Fibroblast of the conjunctiva (primary cell): ENCODE results near the gene CASQ2.

Experiments used
- DNase-seq: peaks from one replicate; pipeline ENCODE4 v3.0.0-alpha.2; 2010; ENCODE audit warnings: low read depth

The CASQ2 gene

DNA sequence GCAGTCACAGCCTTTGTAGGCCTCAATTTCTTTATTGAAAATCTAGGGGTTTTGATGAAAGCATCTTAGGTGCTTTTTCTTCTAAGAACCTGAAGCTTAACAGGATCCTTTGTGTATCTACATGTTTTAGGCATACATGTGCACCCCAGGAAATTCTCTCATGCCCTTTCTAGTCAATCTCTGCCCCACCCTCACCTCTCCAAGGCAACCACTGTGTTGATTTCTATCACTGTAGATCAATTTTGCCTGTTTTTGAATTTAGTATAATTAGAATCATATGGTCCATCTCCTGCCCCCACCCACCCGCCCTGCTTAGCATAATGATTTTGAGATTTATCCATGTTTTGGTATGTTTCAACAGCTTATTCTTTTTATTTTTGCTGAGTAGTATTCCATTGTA lies 107.4 kb downstream of the CASQ2 start:
- DNase-seq: no peak

DNA sequence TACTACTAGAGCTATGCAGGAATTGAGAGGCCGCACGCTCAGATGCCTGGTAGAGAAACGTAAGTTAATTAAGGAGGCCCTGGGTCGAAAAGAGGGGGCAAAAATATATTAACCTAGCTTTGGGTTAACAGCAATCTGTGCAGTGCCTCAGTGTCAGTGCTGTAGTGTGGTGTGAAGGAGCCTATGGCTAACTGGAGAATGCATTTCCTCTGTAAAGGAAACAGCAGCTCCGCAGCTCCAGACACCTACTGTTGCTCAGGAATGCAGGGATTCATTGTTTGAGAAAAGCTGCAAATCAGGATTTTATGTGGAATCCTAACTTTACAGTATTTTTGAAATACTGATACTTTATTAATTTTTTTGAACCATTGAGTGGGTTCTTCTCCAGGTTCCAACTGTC lies 108.4 kb downstream of the CASQ2 start:
- no peak for DNase-seq

DNA sequence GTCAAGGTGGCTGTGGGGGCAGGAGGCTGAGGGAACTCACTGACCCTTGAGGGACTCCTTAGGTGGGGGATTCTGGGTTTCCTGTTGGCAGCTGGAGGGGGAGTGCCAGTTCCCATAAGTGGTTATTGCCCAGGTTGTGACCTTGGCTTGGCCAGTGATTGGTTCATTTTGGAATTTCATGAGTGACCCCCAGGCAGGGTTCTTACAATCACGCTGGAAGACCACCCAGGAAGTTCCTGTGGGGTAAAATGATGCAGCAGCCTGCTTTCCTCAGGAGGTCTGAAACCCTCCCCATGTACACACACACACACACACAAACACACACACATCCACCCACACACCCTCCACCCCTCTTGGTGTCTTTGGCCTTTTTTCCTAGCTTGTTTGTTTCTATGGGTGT lies 109.9 kb downstream of the CASQ2 start:
- no peak for DNase-seq

DNA sequence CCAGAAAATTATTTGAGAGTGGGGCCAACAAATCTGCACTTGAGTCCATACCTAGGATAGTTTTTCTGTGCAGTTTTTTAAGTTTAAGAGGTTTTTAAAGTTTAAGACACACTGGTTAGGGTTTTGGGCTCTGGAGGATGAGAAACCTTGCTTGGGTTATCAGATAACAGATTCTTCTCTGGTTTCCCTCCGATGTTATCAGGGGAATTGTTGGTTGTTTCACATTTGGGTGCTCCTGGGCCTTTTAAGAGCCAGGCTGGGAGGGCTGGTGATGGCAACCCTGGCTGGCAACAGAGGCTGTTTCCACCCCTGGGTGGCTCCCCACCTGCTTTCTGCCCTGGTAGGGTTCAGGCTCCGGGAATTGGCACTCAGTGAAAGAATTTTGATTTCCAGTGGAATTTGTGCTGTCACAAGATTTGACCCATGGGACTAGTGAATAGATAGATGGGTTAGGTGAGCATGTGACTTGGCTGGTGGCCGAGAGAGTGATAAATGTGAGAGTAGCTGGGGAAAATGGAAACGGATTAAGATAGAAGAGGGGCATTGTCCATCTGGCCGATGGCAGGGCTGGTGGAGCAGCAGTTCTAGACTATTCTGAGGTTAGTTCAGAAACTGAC lies 111.9 kb downstream of the CASQ2 start:
- DNase-seq: no peak

DNA sequence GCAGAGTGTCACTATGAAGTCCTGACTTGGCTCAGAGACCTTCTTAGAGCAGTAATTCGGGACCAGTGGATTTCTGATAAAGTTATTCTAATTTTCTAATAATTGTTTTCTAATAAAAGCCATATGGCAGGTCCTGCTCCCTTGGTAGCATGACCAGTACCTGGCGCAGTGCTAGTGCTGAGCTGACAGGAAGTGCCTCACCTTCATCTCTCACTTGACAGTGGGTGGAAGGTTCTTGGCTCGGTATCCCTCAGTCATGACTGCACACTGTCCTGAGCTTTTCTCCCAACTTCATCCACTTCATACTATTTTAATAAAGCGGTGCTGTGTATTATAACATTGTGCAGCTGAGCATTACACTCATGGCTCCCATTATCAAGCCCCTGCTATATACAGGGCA lies 112.6 kb downstream of the CASQ2 start:
- no peak for DNase-seq

DNA sequence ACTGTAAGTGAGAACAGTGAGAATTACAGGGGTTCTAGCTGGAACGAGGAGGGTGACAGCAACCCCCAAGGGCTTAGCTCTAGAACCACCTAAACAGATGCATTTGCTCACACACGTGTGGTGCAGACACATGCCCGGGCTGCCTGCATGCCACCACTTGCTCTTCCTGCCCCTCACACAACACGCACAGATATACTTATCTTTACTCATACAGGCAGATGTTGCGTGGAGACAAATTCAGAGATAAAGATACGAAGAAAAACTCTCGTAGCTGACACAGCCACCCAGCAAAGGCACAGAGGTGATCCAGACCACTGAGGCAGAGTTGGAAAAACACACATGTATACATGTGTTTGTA lies 113.2 kb downstream of the CASQ2 start:
- no peak for DNase-seq

DNA sequence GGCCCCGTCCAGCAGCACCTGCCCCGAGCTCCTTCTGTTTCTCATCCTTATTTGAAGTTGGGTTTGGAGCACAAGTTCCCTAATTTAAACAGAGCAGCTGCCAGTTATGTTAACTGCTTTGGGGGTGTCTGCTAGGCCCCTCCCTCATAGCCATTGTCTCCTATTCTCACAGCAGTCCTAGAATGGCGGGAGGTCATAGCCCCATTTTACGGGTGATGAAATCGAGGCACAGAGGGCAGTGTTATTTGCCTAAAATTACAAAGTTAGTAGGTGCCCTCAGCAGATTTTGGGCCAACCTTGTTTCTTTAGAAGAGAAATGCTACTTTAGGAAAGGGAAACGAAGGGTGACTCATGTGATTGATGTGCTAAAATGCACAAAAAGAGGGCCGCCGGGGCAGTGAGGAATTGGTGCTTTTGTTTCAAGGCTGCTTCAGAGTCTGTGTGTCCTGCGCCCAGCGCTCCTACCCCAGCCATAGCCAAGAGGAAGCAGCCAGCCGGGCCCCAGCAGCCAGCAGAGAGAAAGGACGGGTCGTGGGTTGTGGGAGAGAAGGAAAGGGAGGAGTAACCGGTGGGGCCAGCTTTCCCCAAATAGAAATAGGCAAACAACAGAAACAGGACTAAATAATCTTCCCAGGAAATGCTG lies 113.7 kb downstream of the CASQ2 start:
- no peak for DNase-seq

DNA sequence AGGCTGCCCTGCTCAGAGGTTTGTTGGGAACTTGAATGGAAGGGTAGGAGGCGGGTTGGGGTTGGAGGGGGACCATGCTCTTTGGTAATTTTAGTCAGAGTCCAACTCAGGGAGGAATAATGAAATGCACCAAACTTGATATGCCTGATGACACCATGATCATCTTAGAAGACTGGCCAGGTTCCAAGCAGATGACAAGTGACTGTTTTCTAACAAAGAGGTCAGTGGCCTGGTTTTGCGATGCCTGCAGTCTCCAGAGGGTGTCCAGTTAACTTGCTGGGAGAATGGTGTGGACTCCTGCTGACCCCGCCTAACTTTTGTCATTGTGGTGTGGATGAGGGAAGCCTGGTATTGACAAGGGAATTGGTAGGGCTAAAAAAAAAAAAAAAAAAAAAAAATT lies 114.4 kb downstream of the CASQ2 start:
- no peak for DNase-seq

DNA sequence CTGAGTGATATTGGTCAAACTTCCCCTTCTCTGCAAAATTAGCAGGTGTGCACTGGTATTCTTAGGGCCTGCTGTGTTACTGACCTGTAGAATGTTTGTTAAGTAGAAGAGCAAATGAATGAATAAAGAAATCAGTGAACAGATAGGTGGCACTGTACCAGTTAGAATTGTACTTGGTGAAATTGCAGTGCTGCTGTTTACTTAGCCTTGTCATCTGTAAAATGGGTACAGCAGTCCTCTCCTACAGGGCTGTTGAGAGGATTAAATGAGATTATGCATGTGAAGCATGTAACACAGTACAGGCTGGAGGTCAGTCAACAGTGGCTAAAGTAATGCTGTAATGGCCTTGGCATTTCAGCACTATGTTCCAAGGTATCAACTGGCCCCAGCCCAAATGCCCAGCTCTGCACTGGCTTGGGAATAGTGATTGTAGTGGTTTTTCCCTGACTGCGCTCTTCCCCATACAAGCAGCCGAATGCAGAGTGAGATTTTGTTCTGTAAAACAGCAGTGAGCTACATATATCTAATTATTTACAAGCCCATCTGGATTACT lies 116.2 kb downstream of the CASQ2 start:
- no peak for DNase-seq

DNA sequence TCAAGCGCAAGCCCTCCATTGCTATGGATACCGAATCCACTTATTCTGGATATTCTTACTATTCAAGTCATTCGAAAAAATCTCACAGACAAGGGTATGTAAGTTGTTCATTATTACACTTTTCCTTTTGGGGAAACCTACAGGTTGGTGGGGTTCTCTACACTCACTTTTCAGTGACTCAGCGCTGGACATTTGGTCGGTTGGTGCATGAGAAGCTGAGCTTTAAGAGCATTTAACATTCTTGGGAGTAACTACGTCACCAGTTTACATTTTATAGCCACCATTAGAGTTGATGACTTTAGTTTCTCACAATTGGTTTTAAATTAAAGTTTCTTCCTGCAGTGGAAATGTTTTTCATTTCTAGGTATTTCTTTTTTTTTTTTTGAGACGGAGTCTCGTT lies 117.1 kb downstream of the CASQ2 start:
- DNase-seq: no peak

DNA sequence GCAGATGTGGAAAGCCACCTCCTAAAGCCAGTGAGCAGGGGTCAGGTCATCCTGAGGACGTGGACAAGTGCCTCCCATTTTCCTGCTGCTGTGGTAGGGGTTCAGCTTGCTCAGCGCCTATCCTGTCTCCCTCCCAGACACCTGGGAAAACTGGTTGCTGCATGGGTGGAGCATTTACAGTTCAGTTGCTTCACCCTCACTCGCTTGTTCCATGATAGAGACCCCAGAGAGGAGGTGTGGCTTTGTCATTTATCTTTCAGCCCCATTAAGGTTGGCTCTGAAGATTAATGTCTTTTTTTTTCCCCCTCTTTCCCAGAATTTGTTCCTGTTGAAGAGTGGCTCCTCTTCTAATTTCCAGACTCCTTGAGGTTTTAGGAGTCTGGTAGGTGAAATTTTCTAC lies 117.6 kb downstream of the CASQ2 start:
- no peak for DNase-seq
